ENCODE results near the gene STC2. TPM values are rescaled to one million over a fixed set of nuclear protein-coding genes. Genes with fewer than 3 reads are reported as not detected.

The STC2 gene
- total RNA-seq, 4 donors from 2014 or later, result 1.5 to 8.1 (median 2.0) TPM

GRCh38 chr5:173319646-173320045 lies 8.6 kb downstream of the STC2 start:
- in situ Hi-C loops (cut with MboI; ENCODE audit: low pct_ligation_motif_present in 1 of 4, low pct_unique_long_range_greater_than_20kb in 1 of 4, low sequenced_read_pairs in 3 of 4), result loop anchor here in 1 of 4 donors (25.0 kb wide), 1 partner anchor 243 kb away; no protein-coding TSS in a partner anchor
- Histone ChIP-seq H3K27ac (peak overlapping the region; percentile 20 to 79 (median 54)), H3K4me3 (no peak overlapping the region), H3K27me3 (peaks cover 22% of the 10 kb centered on the region), H3K9me3 (no peaks in the 10 kb centered on the region), H3K36me3 (no peaks in the 10 kb centered on the region), H3K4me1 (peaks cover 14 to 39% (median 16%) of the 10 kb centered on the region in 4 donors)
- no peak for DNase-seq
- no peak for TF ChIP-seq POLR2A (IDR thresholded peaks at IDR 0.05)
- no peak for TF ChIP-seq EP300 (IDR thresholded peaks at IDR 0.05; ENCODE audit: low read depth)
- TF ChIP-seq POLR2AphosphoS5 (IDR thresholded peaks at IDR 0.05), result no peak
- TF ChIP-seq, protein P1, sequence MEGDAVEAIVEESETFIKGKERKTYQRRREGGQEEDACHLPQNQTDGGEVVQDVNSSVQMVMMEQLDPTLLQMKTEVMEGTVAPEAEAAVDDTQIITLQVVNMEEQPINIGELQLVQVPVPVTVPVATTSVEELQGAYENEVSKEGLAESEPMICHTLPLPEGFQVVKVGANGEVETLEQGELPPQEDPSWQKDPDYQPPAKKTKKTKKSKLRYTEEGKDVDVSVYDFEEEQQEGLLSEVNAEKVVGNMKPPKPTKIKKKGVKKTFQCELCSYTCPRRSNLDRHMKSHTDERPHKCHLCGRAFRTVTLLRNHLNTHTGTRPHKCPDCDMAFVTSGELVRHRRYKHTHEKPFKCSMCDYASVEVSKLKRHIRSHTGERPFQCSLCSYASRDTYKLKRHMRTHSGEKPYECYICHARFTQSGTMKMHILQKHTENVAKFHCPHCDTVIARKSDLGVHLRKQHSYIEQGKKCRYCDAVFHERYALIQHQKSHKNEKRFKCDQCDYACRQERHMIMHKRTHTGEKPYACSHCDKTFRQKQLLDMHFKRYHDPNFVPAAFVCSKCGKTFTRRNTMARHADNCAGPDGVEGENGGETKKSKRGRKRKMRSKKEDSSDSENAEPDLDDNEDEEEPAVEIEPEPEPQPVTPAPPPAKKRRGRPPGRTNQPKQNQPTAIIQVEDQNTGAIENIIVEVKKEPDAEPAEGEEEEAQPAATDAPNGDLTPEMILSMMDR (IDR thresholded peaks at IDR 0.05), result no peak
- intact Hi-C loops (cut with DNase I; ENCODE audit: low total_unique reads), result no loop called here
- WGBS, 2 donors (ENCODE audit: low coverage in 1 of 2), result 71% methylated on average over 5 of the region's 5 CpGs; no CpG with 5 or more reads in 1 of the 2 donors

GRCh38 chr5:173318881-173319620 lies 9.2 kb downstream of the STC2 start:
- no peak for TF ChIP-seq POLR2A (IDR thresholded peaks at IDR 0.05)
- H3K9me3 ChIP-seq, result no peaks in the 10 kb centered on the region
- no peaks in the 10 kb centered on the region for H3K36me3 ChIP-seq
- WGBS, 2 donors (ENCODE audit: low coverage in 1 of 2), result 57 to 74% methylated on average over 1 to 7 of the region's 7 CpGs
- H3K4me3 ChIP-seq, result no peak overlapping the region
- DNase-seq, result no peak
- peak overlapping the region in 3 of 4 donors; percentile 49 to 79 (median 59) for H3K27ac ChIP-seq
- intact Hi-C loops (cut with DNase I; ENCODE audit: low total_unique reads) (no loop called here), in situ Hi-C loops (cut with MboI; ENCODE audit: low pct_ligation_motif_present in 1 of 4, low pct_unique_long_range_greater_than_20kb in 1 of 4, low sequenced_read_pairs in 3 of 4) (loop anchor here in 1 of 4 donors (25.0 kb wide), 1 partner anchor 243 kb away; no protein-coding TSS in a partner anchor)
- peaks cover 27% of the 10 kb centered on the region for H3K27me3 ChIP-seq
- peaks cover 8 to 33% (median 11%) of the 10 kb centered on the region in 4 donors for H3K4me1 ChIP-seq

- Histone ChIP-seq H3K4me1 (peaks cover 1 to 26% (median 4%) of the 10 kb centered on the region in 4 donors), H3K27ac (no peak overlapping the region), H3K27me3 (peaks cover 32% of the 10 kb centered on the region), H3K9me3 (no peaks in the 10 kb centered on the region), H3K4me3 (no peak overlapping the region), H3K36me3 (no peaks in the 10 kb centered on the region)
- no peak for DNase-seq
- in situ Hi-C loops (cut with MboI; ENCODE audit: low pct_ligation_motif_present in 1 of 4, low pct_unique_long_range_greater_than_20kb in 1 of 4, low sequenced_read_pairs in 3 of 4), result loop anchor here in 1 of 4 donors (25.0 kb wide), 1 partner anchor 244 kb away; no protein-coding TSS in a partner anchor
- intact Hi-C loops (cut with DNase I; ENCODE audit: low total_unique reads), result no loop called here
- TF ChIP-seq POLR2AphosphoS5 (IDR thresholded peaks at IDR 0.05) (no peak), POLR2A (IDR thresholded peaks at IDR 0.05) (no peak), EP300 (IDR thresholded peaks at IDR 0.05; ENCODE audit: low read depth) (no peak)
- TF ChIP-seq, protein P1 (IDR thresholded peaks at IDR 0.05), result no peak
- WGBS, 2 donors (ENCODE audit: low coverage in 1 of 2), result 93 to 100% methylated on average over 2 of the region's 2 CpGs
Measured at GRCh38 chr5:173318330-173318729, 9.9 kb downstream of the STC2 start.

DNA sequence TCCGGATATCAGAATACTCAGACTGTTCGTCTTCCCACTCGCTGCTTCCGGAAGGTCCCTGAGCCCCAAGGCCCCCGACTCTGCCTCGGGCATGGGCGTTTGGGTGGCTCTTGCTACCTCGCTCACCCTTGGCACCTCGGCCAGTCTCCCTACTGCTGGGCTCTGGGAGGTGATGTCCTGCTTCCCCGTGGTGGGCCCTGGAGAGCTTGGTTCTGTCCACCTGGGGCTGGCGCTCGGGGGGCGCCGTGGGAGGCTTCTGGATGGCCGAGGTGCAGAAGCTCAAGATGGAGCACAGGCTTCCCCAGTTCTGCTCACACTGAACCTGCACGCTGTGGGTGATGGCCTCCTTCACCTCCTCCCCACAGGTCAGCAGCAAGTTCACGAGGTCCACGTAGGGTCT lies 10.4 kb downstream of the STC2 start:
- H3K4me1 ChIP-seq, result peaks cover 0 to 24% (median 3%) of the 10 kb centered on the region in 4 donors
- no peaks in the 10 kb centered on the region for H3K9me3 ChIP-seq
- TF ChIP-seq EP300 (IDR thresholded peaks at IDR 0.05; ENCODE audit: low read depth) (no peak), POLR2A (IDR thresholded peaks at IDR 0.05) (no peak), POLR2AphosphoS5 (IDR thresholded peaks at IDR 0.05) (no peak)
- TF ChIP-seq, protein P1 (IDR thresholded peaks at IDR 0.05), result no peak
- intact Hi-C loops (cut with DNase I; ENCODE audit: low total_unique reads), result no loop called here
- in situ Hi-C loops (cut with MboI; ENCODE audit: low pct_ligation_motif_present in 1 of 4, low pct_unique_long_range_greater_than_20kb in 1 of 4, low sequenced_read_pairs in 3 of 4), result loop anchor here in 1 of 4 donors (25.0 kb wide), 1 partner anchor 244 kb away; no protein-coding TSS in a partner anchor
- no peak overlapping the region for H3K4me3 ChIP-seq
- H3K36me3 ChIP-seq, result no peaks in the 10 kb centered on the region
- DNase-seq, result no peak
- 94 to 100% methylated on average over 1 to 17 of the region's 18 CpGs for WGBS, 2 donors (ENCODE audit: low coverage in 1 of 2)
- H3K27me3 ChIP-seq, result peaks cover 35% of the 10 kb centered on the region
- no peak overlapping the region for H3K27ac ChIP-seq

All from transverse colon (tissue), 4 donors.